ENCODE measurements around the gene ATP6V1B1.

The ATP6V1B1 gene

GRCh38 chr2:70935468-70936164 lies at the start of gene ATP6V1B1:
Gene ATP6V1B1 (plus strand): TSS chr2:70935900. CDS start chr2:70935955, 55 bp downstream.
- Histone ChIP-seq H3K36me3 (replicated peaks) (no peaks in the 10 kb centered on the region), H3K27me3 (replicated peaks) (no peaks in the 10 kb centered on the region), H3K4me3 (ENCODE audit: low read depth, low read length) (no peak within 1 kb of the TSS), H3K27ac (no peak within 1 kb of the TSS)
- in situ Hi-C loops (cut with HindIII; ENCODE audit: low pct_ligation_motif_present, low sequenced_read_pairs): no loop called here
- TF ChIP-seq CTCF (IDR thresholded peaks at IDR 0.05; ENCODE audit: low read depth, low read length, missing control alignments): no peak
- DNase-seq: no peak

DNA sequence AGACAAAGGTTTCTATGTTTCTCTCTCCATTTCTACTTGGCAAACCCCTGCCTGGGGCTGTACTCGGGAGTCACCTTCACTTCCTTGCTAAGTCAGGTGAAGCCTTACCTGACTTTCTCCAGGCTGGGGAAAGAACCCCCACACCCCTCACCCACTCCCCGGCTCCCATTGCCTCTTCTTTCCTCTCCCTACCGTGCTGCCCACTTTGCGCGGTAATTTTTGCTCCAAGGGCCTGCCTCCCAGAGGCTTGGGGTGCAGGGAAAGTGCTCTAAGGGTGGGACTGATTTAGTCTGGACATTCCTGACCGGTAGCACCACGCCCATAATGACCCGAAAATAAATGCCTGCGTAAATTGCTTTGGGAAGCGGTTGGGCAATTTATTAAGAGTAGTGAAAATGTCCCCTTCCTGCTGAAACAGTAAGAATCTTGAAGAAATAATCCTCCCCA lies 49.1 kb upstream of the ATP6V1B1 start:
- in situ Hi-C loops (cut with HindIII; ENCODE audit: low pct_ligation_motif_present, low sequenced_read_pairs): no loop called here
- H3K27me3 ChIP-seq (replicated peaks): peaks cover 85% of the 10 kb centered on the region
- no peak for TF ChIP-seq CTCF (IDR thresholded peaks at IDR 0.05; ENCODE audit: low read depth, low read length, missing control alignments)

GRCh38 chr2:70887208-70887549 lies 48.5 kb upstream of the ATP6V1B1 start:
- in situ Hi-C loops (cut with HindIII; ENCODE audit: low pct_ligation_motif_present, low sequenced_read_pairs): no loop called here
- H3K36me3 ChIP-seq (replicated peaks): no peaks in the 10 kb centered on the region
- TF ChIP-seq CTCF (IDR thresholded peaks at IDR 0.05; ENCODE audit: low read depth, low read length, missing control alignments): no peak
- peaks cover 91% of the 10 kb centered on the region for H3K27me3 ChIP-seq (replicated peaks)
- no peak for DNase-seq
- H3K27ac ChIP-seq: no peak overlapping the region
- peak overlapping the region; percentile 35 for H3K4me3 ChIP-seq (ENCODE audit: low read depth, low read length)

More for the DNA sequence above, 49.1 kb upstream of the ATP6V1B1 start:
- no peak overlapping the region for H3K4me3 ChIP-seq (ENCODE audit: low read depth, low read length)
- no peak overlapping the region for H3K27ac ChIP-seq
- no peaks in the 10 kb centered on the region for H3K36me3 ChIP-seq (replicated peaks)
- DNase-seq: no peak

DNA sequence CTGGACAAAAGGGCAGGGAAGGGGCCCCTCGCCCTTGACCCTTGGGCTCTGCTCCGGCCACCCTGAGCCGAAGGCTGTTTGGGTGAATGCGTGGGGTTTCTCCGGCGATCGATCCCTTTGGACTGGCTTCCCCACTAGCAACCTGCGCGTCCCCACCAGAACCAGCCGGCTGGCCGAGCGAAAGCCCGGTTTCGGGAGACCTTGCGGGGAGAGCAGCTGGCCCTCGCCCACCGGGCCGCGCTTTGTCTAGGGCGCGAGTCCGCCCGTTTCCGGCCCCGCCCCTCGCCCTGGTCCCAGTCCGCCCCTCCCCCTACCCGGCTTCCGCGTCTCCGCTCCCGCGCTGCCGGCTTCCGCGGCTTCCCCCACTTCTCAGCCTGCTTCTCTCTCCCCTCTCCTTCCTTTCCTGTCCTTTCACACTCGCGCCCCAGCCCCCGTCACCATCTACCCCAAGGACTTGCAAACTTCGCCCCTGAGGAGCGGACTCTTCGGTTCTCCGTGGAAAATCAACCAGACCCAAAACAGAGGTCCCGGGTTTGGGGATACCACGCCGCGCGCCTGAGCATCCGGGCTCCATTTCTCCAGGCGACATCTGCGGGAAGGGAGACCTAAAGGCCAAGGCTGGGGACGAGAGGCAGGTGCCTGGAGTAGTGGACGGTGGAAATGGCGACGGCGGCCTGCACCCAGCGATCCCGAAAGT lies 48.0 kb upstream of the ATP6V1B1 start:
- Histone ChIP-seq H3K27ac (no peak overlapping the region), H3K4me3 (ENCODE audit: low read depth, low read length) (peak overlapping the region; percentile 35), H3K36me3 (replicated peaks) (no peaks in the 10 kb centered on the region), H3K27me3 (replicated peaks) (peaks cover 90% of the 10 kb centered on the region)
- in situ Hi-C loops (cut with HindIII; ENCODE audit: low pct_ligation_motif_present, low sequenced_read_pairs): no loop called here
- TF ChIP-seq CTCF (IDR thresholded peaks at IDR 0.05; ENCODE audit: low read depth, low read length, missing control alignments): no peak
- DNase-seq: no peak

DNA sequence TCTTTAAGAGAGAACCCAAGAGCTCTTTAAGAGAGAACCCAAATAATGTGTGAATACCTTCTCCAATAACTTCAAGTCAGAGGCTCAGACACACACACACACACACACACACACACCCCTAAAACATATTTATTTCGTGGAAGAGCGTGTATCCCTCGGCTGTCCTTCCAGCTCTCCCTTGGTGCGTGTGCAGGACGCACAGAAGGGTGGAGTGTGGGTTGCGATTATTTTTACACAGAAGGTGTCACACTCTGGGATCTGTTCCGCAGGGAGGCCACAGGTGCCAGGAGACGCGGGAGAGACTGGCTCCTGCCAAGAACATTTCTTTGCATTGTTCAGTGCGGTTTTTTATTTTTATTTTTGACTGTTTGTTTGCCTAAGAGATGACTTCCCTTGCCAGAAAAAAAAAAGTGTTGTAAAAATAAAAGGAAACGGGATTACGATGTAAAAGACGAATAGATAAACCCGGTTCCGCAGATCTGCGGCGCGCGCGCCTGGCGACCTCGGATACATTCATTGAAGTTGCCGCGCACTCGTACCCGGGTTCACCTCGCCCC lies 47.3 kb upstream of the ATP6V1B1 start:
- Histone ChIP-seq H3K4me3 (ENCODE audit: low read depth, low read length) (no peak overlapping the region), H3K27me3 (replicated peaks) (peaks cover 90% of the 10 kb centered on the region), H3K27ac (no peak overlapping the region), H3K36me3 (replicated peaks) (no peaks in the 10 kb centered on the region)
- in situ Hi-C loops (cut with HindIII; ENCODE audit: low pct_ligation_motif_present, low sequenced_read_pairs): no loop called here
- DNase-seq: no peak
- no peak for TF ChIP-seq CTCF (IDR thresholded peaks at IDR 0.05; ENCODE audit: low read depth, low read length, missing control alignments)
